Measurements from ENCODE around the gene DNAAF9. TPM values are rescaled to one million over a fixed set of nuclear protein-coding genes. Genes with fewer than 3 reads are reported as not detected.
"Not testable (repeated sequence)": the region's sequence is repeated elsewhere in the genome, so short reads cannot be mapped to it uniquely, and the experiment has no call there.

The DNAAF9 gene
- total and polyA plus RNA-seq, 4 donors = 27.2 to 45.4 (median 39.8) TPM

DNA sequence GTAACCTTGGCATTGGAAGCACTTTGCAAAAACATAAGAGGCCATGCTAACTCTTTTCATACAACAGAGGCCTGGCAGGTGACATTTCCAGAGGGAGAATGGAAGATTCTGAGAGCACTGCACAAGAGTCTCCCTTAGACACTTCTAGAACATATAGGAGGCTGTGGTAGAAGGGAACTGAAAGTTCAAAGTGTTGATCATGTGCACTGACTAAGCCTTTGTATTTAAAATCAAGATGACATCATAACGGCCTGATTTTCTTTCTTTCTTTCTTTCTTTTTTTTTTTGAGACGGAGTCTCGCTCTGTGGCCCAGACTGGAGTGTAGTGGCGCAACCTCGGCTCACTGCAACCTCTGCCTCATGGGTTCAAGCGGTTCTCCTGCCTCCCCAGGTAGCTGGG is 26.8 kb upstream of the DNAAF9 start:
- H3K27ac ChIP-seq (ENCODE audit: low read depth, low read length) = no peak overlapping the region
- H3K27me3 ChIP-seq (ENCODE audit: control insufficient read depth, insufficient read depth, low read length) = no peaks in the 10 kb centered on the region
- no peaks in the 10 kb centered on the region for H3K4me1 ChIP-seq (ENCODE audit: control insufficient read depth, insufficient read depth, low read length)
- H3K4me3 ChIP-seq (ENCODE audit: low read depth, low read length) = no peak overlapping the region
- WGBS (ENCODE audit: insufficient coverage) = 95% methylated on average over 5 of the region's 6 CpGs
- DNase-seq (ENCODE audit: low read depth in 4 of 6, low spot score in 6 of 6) = no peak
- no peaks in the 10 kb centered on the region for H3K36me3 ChIP-seq (ENCODE audit: control insufficient read depth, insufficient read depth, low read length)
- H3K9me3 ChIP-seq (ENCODE audit: control insufficient read depth, insufficient read depth, low read length) = no peaks in the 10 kb centered on the region

DNA sequence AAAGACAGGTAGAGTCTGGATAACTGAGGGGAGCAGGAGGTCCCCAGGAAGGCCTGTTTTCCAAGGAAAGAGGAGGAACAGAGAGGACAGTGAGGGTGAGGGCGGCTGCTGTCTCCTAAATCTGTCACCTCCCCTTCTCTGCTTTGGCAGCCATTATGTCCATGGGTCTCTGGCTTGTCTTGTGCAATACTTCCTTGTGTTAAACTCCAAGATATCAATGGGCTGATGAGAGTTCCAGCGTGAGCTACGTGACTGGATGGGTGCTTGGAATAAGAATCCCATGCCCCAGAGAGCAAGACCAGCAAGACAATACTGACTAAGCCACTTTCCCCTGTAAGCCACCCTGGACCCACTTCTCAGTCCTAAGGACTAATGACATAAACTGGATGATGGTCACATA is 26.3 kb upstream of the DNAAF9 start:
- Histone ChIP-seq H3K4me1 (ENCODE audit: control insufficient read depth, insufficient read depth, low read length) (no peaks in the 10 kb centered on the region), H3K27me3 (ENCODE audit: control insufficient read depth, insufficient read depth, low read length) (no peaks in the 10 kb centered on the region), H3K36me3 (ENCODE audit: control insufficient read depth, insufficient read depth, low read length) (no peaks in the 10 kb centered on the region), H3K9me3 (ENCODE audit: control insufficient read depth, insufficient read depth, low read length) (no peaks in the 10 kb centered on the region), H3K4me3 (ENCODE audit: low read depth, low read length) (no peak overlapping the region), H3K27ac (ENCODE audit: low read depth, low read length) (no peak overlapping the region)
- no CpG with 5 or more reads among the region's 3 CpGs for WGBS (ENCODE audit: insufficient coverage)
- no peak for DNase-seq (ENCODE audit: low read depth in 4 of 6, low spot score in 6 of 6)

- H3K27me3 ChIP-seq (ENCODE audit: control insufficient read depth, insufficient read depth, low read length) = no peaks in the 10 kb centered on the region
- H3K9me3 ChIP-seq (ENCODE audit: control insufficient read depth, insufficient read depth, low read length) = no peaks in the 10 kb centered on the region
- DNase-seq (ENCODE audit: low read depth in 4 of 6, low spot score in 6 of 6) = no peak
- WGBS (ENCODE audit: insufficient coverage) = 38% methylated on average over 1 of the region's 3 CpGs
- H3K27ac ChIP-seq (ENCODE audit: low read depth, low read length) = no peak overlapping the region
- no peak overlapping the region for H3K4me3 ChIP-seq (ENCODE audit: low read depth, low read length)
- H3K4me1 ChIP-seq (ENCODE audit: control insufficient read depth, insufficient read depth, low read length) = no peaks in the 10 kb centered on the region
- no peaks in the 10 kb centered on the region for H3K36me3 ChIP-seq (ENCODE audit: control insufficient read depth, insufficient read depth, low read length)
Observed at GRCh38 chr20:3432844-3433243, 25.4 kb upstream of the DNAAF9 start.

DNA sequence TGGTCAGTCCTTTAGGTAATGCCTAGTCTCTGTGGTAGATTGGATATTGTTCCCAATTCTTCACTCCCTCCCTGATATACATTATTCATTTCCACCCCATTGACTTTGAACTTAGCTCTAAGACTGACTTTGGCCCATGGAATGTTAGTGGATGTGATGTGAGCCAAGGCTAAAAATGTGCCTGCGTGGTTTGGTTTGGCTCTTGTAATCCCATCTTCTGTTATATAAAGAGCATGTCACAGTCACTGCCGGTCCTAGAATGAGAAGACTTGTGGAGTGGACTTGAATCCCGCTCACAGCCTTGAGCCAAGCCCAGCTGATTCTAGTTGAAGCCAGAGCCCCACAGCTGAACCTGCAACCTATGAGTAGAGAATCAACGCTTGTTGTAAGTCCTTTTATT is 23.6 kb upstream of the DNAAF9 start:
- DNase-seq (ENCODE audit: low read depth in 4 of 6, low spot score in 6 of 6) = peak in 1 of 6 donors; percentile 20
- WGBS (ENCODE audit: insufficient coverage) = 49% methylated on average over 2 of the region's 4 CpGs
- H3K27me3 ChIP-seq (ENCODE audit: control insufficient read depth, insufficient read depth, low read length) = no peaks in the 10 kb centered on the region
- no peak overlapping the region for H3K27ac ChIP-seq (ENCODE audit: low read depth, low read length)
- H3K36me3 ChIP-seq (ENCODE audit: control insufficient read depth, insufficient read depth, low read length) = no peaks in the 10 kb centered on the region
- no peaks in the 10 kb centered on the region for H3K4me1 ChIP-seq (ENCODE audit: control insufficient read depth, insufficient read depth, low read length)
- no peaks in the 10 kb centered on the region for H3K9me3 ChIP-seq (ENCODE audit: control insufficient read depth, insufficient read depth, low read length)
- H3K4me3 ChIP-seq (ENCODE audit: low read depth, low read length) = no peak overlapping the region

DNA sequence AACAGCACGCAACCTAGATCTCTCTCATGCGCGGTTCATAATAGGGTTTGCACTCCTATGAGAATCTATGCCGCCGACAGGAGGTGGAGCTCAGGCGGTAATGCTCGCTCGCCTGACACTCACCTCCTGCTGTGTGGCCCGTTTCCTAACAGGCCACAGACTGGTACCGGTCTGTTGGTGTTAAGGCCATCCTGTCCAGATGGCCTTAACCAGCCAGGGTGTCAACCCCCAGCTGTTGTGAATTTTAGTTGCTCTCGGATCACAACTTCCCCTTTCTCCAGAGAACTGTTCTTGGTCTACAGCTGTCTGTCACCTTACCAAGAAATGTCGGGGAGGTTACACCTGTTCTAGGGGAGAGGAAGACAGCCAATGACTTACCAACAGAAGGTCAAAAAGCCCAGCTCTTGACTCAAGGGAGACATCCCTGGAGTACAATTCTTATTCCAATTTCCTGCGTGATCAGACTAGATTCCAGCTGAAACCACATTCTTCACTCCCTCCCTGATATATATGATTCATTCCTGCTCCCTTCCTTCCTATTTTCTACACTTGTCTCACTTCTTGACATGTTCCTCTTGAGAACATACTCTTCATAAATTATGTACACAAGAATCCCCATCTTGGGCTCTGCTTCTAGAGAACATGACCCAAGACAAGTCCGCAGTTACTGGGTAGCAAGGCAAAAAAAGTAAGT is 23.1 kb upstream of the DNAAF9 start:
- WGBS (ENCODE audit: insufficient coverage) = 92% methylated on average over 7 of the region's 14 CpGs
- Histone ChIP-seq H3K9me3 (ENCODE audit: control insufficient read depth, insufficient read depth, low read length) (no peaks in the 10 kb centered on the region), H3K4me3 (ENCODE audit: low read depth, low read length) (no peak overlapping the region), H3K27me3 (ENCODE audit: control insufficient read depth, insufficient read depth, low read length) (no peaks in the 10 kb centered on the region), H3K36me3 (ENCODE audit: control insufficient read depth, insufficient read depth, low read length) (no peaks in the 10 kb centered on the region), H3K27ac (ENCODE audit: low read depth, low read length) (no peak overlapping the region), H3K4me1 (ENCODE audit: control insufficient read depth, insufficient read depth, low read length) (no peaks in the 10 kb centered on the region)
- DNase-seq (ENCODE audit: low read depth in 4 of 6, low spot score in 6 of 6) = no peak

- H3K9me3 ChIP-seq (ENCODE audit: control insufficient read depth, insufficient read depth, low read length); H3K4me3 ChIP-seq (ENCODE audit: low read depth, low read length); H3K36me3 ChIP-seq (ENCODE audit: control insufficient read depth, insufficient read depth, low read length); H3K27me3 ChIP-seq (ENCODE audit: control insufficient read depth, insufficient read depth, low read length); H3K4me1 ChIP-seq (ENCODE audit: control insufficient read depth, insufficient read depth, low read length); H3K27ac ChIP-seq (ENCODE audit: low read depth, low read length); DNase-seq (ENCODE audit: low read depth in 4 of 6, low spot score in 6 of 6): not testable (repeated sequence)
- WGBS (ENCODE audit: insufficient coverage) = 80% methylated on average over 1 of the region's 4 CpGs
Observed at GRCh38 chr20:3426766-3427165, 19.3 kb upstream of the DNAAF9 start.

GRCh38 chr20:3423126-3423525 is 15.7 kb upstream of the DNAAF9 start:
- H3K4me1 ChIP-seq (ENCODE audit: control insufficient read depth, insufficient read depth, low read length) = no peaks in the 10 kb centered on the region
- no peaks in the 10 kb centered on the region for H3K27me3 ChIP-seq (ENCODE audit: control insufficient read depth, insufficient read depth, low read length)
- H3K9me3 ChIP-seq (ENCODE audit: control insufficient read depth, insufficient read depth, low read length) = no peaks in the 10 kb centered on the region
- WGBS (ENCODE audit: insufficient coverage) = 89% methylated on average over 1 of the region's 5 CpGs
- no peaks in the 10 kb centered on the region for H3K36me3 ChIP-seq (ENCODE audit: control insufficient read depth, insufficient read depth, low read length)
- H3K27ac ChIP-seq (ENCODE audit: low read depth, low read length) = no peak overlapping the region
- no peak for DNase-seq (ENCODE audit: low read depth in 4 of 6, low spot score in 6 of 6)
- no peak overlapping the region for H3K4me3 ChIP-seq (ENCODE audit: low read depth, low read length)

DNA sequence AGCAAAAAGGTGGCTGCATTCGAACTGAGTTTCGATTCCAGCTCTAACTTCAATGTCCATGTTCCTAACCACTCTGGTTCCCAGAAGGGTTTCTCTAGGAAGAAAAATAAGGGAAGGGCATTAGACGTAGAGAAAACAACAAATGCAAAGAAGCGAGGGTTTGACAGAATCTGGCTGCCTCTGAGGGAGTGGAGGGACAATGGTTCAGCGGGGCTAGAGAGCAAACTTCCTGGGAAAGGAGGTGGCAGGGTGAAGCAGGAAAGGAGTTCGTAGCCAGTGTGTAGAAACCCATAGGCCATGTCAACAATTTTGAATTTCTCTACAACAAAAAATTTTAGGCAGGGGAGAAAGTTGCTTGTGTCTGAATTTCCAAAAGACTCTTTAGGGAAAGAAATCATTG is 14.5 kb upstream of the DNAAF9 start:
- no peak for DNase-seq (ENCODE audit: low read depth in 4 of 6, low spot score in 6 of 6)
- H3K9me3 ChIP-seq (ENCODE audit: control insufficient read depth, insufficient read depth, low read length) = no peaks in the 10 kb centered on the region
- WGBS (ENCODE audit: insufficient coverage) = 50% methylated on average over 2 of the region's 6 CpGs
- H3K27ac ChIP-seq (ENCODE audit: low read depth, low read length) = no peak overlapping the region
- H3K27me3 ChIP-seq (ENCODE audit: control insufficient read depth, insufficient read depth, low read length) = no peaks in the 10 kb centered on the region
- H3K36me3 ChIP-seq (ENCODE audit: control insufficient read depth, insufficient read depth, low read length) = no peaks in the 10 kb centered on the region
- H3K4me3 ChIP-seq (ENCODE audit: low read depth, low read length) = no peak overlapping the region
- H3K4me1 ChIP-seq (ENCODE audit: control insufficient read depth, insufficient read depth, low read length) = no peaks in the 10 kb centered on the region

DNA sequence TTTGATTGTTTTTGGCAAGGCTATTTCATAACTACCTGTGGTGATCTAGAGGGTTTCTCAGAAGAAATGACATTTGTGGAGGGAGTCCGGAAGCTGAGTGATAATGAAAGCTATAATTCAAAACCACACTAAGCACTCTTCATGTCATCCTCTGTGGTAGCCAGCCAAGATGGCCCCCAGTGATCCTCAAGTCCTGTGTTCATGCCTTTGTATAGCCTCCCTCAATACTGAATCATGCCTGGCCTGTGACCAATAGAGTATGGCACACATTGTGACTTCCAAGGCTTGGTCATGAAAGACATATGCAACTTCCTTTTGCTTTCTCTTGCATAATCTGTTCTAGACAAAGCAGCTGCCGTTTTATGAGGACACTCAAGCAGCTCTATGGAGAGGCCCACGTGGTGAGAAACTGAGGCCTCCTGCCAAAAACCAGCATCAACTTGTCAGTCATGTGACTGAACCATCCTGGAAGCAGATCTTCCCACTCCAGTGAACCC is 12.8 kb upstream of the DNAAF9 start:
- Histone ChIP-seq H3K4me1 (ENCODE audit: control insufficient read depth, insufficient read depth, low read length) (no peaks in the 10 kb centered on the region), H3K27me3 (ENCODE audit: control insufficient read depth, insufficient read depth, low read length) (no peaks in the 10 kb centered on the region), H3K4me3 (ENCODE audit: low read depth, low read length) (no peak overlapping the region), H3K9me3 (ENCODE audit: control insufficient read depth, insufficient read depth, low read length) (no peaks in the 10 kb centered on the region), H3K36me3 (ENCODE audit: control insufficient read depth, insufficient read depth, low read length) (no peaks in the 10 kb centered on the region), H3K27ac (ENCODE audit: low read depth, low read length) (no peak overlapping the region)
- WGBS (ENCODE audit: insufficient coverage) = 58% methylated on average over 2 of the region's 3 CpGs
- DNase-seq (ENCODE audit: low read depth in 4 of 6, low spot score in 6 of 6) = peak in 1 of 6 donors; percentile 8

DNA sequence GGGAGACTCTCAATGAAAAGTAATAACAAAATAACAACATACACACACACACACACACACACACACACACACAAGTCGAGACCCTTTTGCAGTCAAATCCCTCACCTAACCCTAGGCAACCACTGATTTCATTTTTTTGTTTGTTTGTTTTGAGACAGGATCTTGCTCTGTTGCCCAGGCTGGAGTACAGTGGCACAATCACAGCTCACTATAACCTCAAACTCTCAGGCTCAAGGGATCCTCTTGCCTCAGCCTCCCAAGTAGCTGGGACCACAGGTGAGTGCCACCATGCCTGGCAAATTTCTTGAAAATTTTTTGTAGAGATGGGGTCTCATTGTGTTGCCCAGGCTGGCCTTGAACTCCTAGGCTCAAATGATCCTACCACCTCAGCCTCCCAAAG is 10.7 kb upstream of the DNAAF9 start:
- DNase-seq (ENCODE audit: low read depth in 4 of 6, low spot score in 6 of 6); H3K36me3 ChIP-seq (ENCODE audit: control insufficient read depth, insufficient read depth, low read length): not testable (repeated sequence)
- WGBS (ENCODE audit: insufficient coverage) = no CpG with 5 or more reads among the region's 1 CpG

More for the DNA sequence above, 10.7 kb upstream of the DNAAF9 start:
- H3K4me3 ChIP-seq (ENCODE audit: low read depth, low read length); H3K27ac ChIP-seq (ENCODE audit: low read depth, low read length); H3K4me1 ChIP-seq (ENCODE audit: control insufficient read depth, insufficient read depth, low read length); H3K27me3 ChIP-seq (ENCODE audit: control insufficient read depth, insufficient read depth, low read length); H3K9me3 ChIP-seq (ENCODE audit: control insufficient read depth, insufficient read depth, low read length): not testable (repeated sequence)

Data from spinal cord (tissue), 10 donors.